DOHH2 (cell line): ENCODE results near the gene TPD52L2.
A peak's percentile ranks its signal among the peaks of the same experiment; 100 is the strongest.

Source experiments
- H3F3A ChIP-seq: fragments of 200-600 bp; sonication (generic), shearing (Covaris generic); 2 replicates; pipeline ENCODE4 v1.6.0; 2016; ENCODE audit warnings: antibody characterized with exemption, mild to moderate bottlenecking; ENCODE audit not compliant: control insufficient read depth, insufficient read depth
- H3K27ac ChIP-seq: fragments of 200-600 bp; sonication (generic); 2 replicates; pipeline ENCODE4 v1.5.1; 2014; ENCODE audit warnings: low read depth, mild to moderate bottlenecking, low read length, moderate library complexity
- H3K27me3 ChIP-seq: fragments of 200-600 bp; sonication (generic); 2 replicates; pipeline ENCODE4 v1.6.1; 2014; ENCODE audit warnings: mild to moderate bottlenecking, low read length, mixed read lengths; ENCODE audit not compliant: control insufficient read depth
- H3K36me3 ChIP-seq: fragments of 200-600 bp; sonication (generic); 2 replicates; pipeline ENCODE4 v1.6.1; 2014; ENCODE audit warnings: mild to moderate bottlenecking, low read length, moderate library complexity, mixed read lengths; ENCODE audit not compliant: control insufficient read depth
- H3K4me1 ChIP-seq: fragments of 200-600 bp; sonication (generic); 2 replicates; pipeline ENCODE4 v1.6.1; 2014; ENCODE audit warnings: mild to moderate bottlenecking, low read length, mixed read lengths; ENCODE audit not compliant: control insufficient read depth
- H3K4me2 ChIP-seq: fragments of 200-600 bp; sonication (generic); 2 replicates; pipeline ENCODE4 v1.6.0; 2014; ENCODE audit warnings: mild to moderate bottlenecking, low read length, moderate library complexity
- H3K4me3 ChIP-seq: fragments of 200-600 bp; sonication (generic); 2 replicates; pipeline ENCODE4 v1.5.1; 2014; ENCODE audit warnings: mild to moderate bottlenecking, low read length, mixed read lengths
- H3K79me2 ChIP-seq: fragments of 200-600 bp; sonication (generic); 2 replicates; pipeline ENCODE4 v1.6.1; 2014; ENCODE audit warnings: mild to moderate bottlenecking, low read length, mixed read lengths; ENCODE audit not compliant: control insufficient read depth
- H3K9me2 ChIP-seq: fragments of 200-600 bp; sonication (generic); replicated peaks from 2 replicates; pipeline ENCODE4 v1.6.1; 2014; ENCODE audit warnings: mild to moderate bottlenecking, low read length, mixed read lengths; ENCODE audit not compliant: control insufficient read depth
- H3K9me3 ChIP-seq: fragments of 200-600 bp; sonication (generic); 2 replicates; pipeline ENCODE4 v1.6.1; 2014; ENCODE audit warnings: antibody characterized with exemption, low read length, mixed read lengths; ENCODE audit not compliant: control insufficient read depth, insufficient read depth
- H4K20me1 ChIP-seq: fragments of 200-600 bp; sonication (generic); 2 replicates; pipeline ENCODE4 v1.6.0; 2014; ENCODE audit warnings: low read depth, mild to moderate bottlenecking, antibody characterized with exemption, low read length, moderate library complexity; ENCODE audit not compliant: control insufficient read depth, insufficient read depth
- EZH2phosphoT487 ChIP-seq: fragments of 200-600 bp; sonication (generic); IDR thresholded peaks from 2 replicates; pipeline ENCODE4 v1.6.1; 2017; ENCODE audit warnings: borderline replicate concordance, mild to moderate bottlenecking, antibody characterized with exemption, low read length, moderate library complexity, mixed read lengths
- TF ChIP-seq, protein P1 (sequence below): fragments of 200-600 bp; sonication (generic); IDR thresholded peaks from one replicate; pipeline ENCODE4 v1.5.1; 2014; ENCODE audit warnings: antibody characterized with exemption, mild to moderate bottlenecking, low read depth, low read length; ENCODE audit not compliant: poor library complexity, severe bottlenecking

TPD52L2 gene

DNA sequence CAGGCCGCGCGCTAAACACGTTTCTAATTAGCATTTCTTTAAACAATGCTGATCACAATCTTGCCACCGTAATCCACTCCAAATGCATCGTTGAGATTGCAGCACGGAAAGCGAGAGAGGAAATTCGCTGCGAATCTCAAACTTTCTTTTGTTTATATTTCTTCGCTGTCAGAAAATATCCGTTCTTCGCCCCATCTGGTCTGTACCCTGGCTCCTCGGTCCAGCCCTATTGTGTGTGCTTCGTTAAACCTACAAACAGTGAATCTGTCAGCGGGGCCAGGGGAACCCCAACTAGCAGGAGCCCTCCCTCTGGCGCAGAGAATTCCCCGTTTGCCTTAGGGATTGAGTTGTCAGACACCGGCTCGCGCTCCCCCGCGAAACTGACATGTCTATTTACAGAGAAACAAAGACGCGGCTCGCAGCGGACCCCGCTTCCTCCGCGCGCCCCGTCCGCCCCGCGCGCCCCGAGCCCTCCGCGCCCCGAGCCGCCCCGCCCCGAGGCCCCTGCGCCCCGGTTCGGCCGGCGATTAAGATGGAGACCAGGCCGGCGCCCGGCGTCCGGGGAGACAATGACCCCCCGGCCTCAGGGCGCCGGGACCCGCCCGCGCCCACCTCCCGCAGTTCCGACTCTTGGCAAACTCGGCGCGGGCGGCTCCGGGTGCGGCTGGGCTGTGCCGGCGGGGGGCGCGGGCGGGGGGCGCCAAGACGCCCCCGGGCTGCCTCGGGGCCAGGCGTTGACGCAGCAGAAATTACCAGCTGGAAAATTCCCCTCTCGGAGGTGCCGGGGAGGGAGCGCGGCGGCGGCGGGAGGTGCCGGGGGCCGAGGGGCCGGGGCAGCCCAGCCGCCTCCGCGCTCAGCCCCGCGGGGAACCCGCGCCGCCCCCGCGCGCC is 34.9 kb upstream of the TPD52L2 start:
- H3K4me3 ChIP-seq, result no peak overlapping the region
- H3K4me2 ChIP-seq, result peak overlapping the region; percentile 30; the same call in 1 of the 2 replicates

DNA sequence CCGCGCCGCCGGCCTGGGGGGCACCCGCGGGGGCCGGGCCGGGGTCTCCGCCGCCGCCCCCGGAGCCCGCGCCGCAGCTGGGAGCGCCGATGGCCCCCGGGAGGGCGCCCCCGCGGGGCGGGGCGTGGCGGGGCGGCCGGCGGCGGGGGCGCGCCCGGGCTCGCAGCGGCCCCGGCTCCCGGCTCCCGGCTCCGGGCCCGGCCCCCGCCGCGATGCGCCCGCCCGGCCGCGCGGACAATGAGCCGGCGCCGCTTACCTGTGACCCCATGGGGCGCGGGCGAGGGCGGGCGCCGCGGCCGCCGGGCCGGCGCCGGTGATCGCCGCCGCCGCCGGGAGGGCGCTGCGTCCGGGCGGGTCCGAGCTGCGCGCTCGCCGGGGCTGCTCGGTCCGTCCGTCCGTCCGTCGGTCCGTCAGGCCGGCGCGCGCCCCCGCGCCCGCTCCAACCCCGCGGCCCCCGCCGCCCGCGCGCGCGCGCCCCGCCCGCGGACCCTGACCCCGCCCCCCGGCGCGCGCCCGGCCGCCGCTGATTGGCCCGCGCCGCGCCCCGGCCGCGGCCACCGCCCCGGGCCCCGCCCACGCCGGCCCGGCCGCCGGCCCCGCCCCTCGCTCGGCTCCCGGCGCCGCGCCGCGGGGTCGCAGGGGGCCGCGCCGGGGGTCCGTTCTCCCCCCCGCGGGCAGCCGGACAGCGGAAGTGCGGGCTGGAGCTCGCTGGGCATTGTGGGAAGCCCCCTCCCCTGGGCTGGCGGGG is 34.1 kb upstream of the TPD52L2 start, which contains the start of gene ZBTB46:
ZBTB46 (minus strand) TSS at position 424 of the 748 bp plus-strand sequence. CDS start 40,507 bp downstream, outside the sequence.
- Histone ChIP-seq H3K79me2 (no peaks in the 10 kb centered on the region), H3K4me1 (no peaks in the 10 kb centered on the region), H3F3A (peaks cover 5% of the 10 kb centered on the region; the same call in 1 of the 2 replicates), H3K27ac (no peak within 1 kb of the TSS), H3K4me2 (peak within 1 kb of the TSS; percentile 30; the same call in 1 of the 2 replicates), H3K9me2 (no peaks in the 10 kb centered on the region), H3K36me3 (no peaks in the 10 kb centered on the region), H3K9me3 (no peaks in the 10 kb centered on the region), H3K27me3 (peaks cover 27% of the 10 kb centered on the region), H4K20me1 (0 out of 2 replicates have a peak, but pooled peaks cover 7% of the 10 kb centered on the region), H3K4me3 (no peak within 1 kb of the TSS)
- TF ChIP-seq, protein P1, sequence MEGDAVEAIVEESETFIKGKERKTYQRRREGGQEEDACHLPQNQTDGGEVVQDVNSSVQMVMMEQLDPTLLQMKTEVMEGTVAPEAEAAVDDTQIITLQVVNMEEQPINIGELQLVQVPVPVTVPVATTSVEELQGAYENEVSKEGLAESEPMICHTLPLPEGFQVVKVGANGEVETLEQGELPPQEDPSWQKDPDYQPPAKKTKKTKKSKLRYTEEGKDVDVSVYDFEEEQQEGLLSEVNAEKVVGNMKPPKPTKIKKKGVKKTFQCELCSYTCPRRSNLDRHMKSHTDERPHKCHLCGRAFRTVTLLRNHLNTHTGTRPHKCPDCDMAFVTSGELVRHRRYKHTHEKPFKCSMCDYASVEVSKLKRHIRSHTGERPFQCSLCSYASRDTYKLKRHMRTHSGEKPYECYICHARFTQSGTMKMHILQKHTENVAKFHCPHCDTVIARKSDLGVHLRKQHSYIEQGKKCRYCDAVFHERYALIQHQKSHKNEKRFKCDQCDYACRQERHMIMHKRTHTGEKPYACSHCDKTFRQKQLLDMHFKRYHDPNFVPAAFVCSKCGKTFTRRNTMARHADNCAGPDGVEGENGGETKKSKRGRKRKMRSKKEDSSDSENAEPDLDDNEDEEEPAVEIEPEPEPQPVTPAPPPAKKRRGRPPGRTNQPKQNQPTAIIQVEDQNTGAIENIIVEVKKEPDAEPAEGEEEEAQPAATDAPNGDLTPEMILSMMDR, result no peak
- TF ChIP-seq EZH2phosphoT487, result no peak

More for the DNA sequence above, 34.9 kb upstream of the TPD52L2 start:
- Histone ChIP-seq H3F3A (peaks cover 5% of the 10 kb centered on the region; the same call in 1 of the 2 replicates), H3K9me3 (no peaks in the 10 kb centered on the region), H3K36me3 (no peaks in the 10 kb centered on the region), H3K9me2 (no peaks in the 10 kb centered on the region), H3K4me1 (no peaks in the 10 kb centered on the region), H3K27ac (no peak overlapping the region), H3K27me3 (peaks cover 33% of the 10 kb centered on the region), H4K20me1 (0 out of 2 replicates have a peak, but pooled peaks cover 7% of the 10 kb centered on the region), H3K79me2 (no peaks in the 10 kb centered on the region)
- 0 out of 2 replicates have a peak, but pooled peaks have one; percentile 72 for TF ChIP-seq EZH2phosphoT487
- TF ChIP-seq, protein P1, result no peak

DNA sequence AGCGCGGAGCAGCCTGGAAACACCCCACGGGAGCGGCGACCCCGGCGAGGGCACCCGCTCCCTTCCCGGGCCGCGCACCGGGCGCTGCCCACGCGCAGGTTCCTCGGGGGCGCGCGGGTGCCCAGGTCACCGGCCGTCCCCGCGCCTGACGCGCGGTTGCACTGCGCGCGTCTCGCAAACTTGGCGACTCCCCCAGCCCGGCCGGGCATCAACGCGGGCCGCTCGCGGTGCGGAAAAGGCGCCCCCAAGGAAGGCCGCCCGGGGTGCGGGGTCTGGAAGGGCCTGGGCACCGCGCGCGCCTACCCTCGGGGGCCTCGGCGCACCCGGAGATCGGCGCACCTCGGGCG is 33.5 kb upstream of the TPD52L2 start:
- H3K4me2 ChIP-seq, result no peak overlapping the region
- no peak overlapping the region for H3K27ac ChIP-seq
- H3F3A ChIP-seq, result peaks cover 5% of the 10 kb centered on the region; the same call in 1 of the 2 replicates
- no peaks in the 10 kb centered on the region for H3K36me3 ChIP-seq
- H3K79me2 ChIP-seq, result no peaks in the 10 kb centered on the region
- no peak for TF ChIP-seq EZH2phosphoT487
- TF ChIP-seq, protein P1, result no peak
- no peaks in the 10 kb centered on the region for H3K9me3 ChIP-seq
- no peak overlapping the region for H3K4me3 ChIP-seq
- no peaks in the 10 kb centered on the region for H3K9me2 ChIP-seq
- peaks cover 27% of the 10 kb centered on the region for H3K27me3 ChIP-seq
- no peaks in the 10 kb centered on the region for H3K4me1 ChIP-seq
- 0 out of 2 replicates have a peak, but pooled peaks cover 7% of the 10 kb centered on the region for H4K20me1 ChIP-seq
